HG02678 (cell line): ENCODE results near the gene THRAP3.
"Not testable (repeated sequence)": the region's sequence is repeated elsewhere in the genome, so short reads cannot be mapped to it uniquely, and the experiment has no call there.

ENCODE experiments used
- ATAC-seq: cut with Tn5 transposase; IDR thresholded peaks from one replicate; pipeline ENCODE4 v1.9.1; 2021; ENCODE audit warnings: mild to moderate bottlenecking, moderate library complexity; ENCODE audit not compliant: unreplicated experiment

Gene THRAP3

GRCh38 chr1:36206323-36206858 lies 17.9 kb upstream of the THRAP3 start:
- no peak for ATAC-seq

GRCh38 chr1:36207339-36207738 lies 16.9 kb upstream of the THRAP3 start:
- no peak for ATAC-seq

GRCh38 chr1:36208978-36209703 lies 15.1 kb upstream of the THRAP3 start:
- no peak for ATAC-seq

- ATAC-seq, result no peak
Measured at GRCh38 chr1:36211307-36211706, 12.9 kb upstream of the THRAP3 start.

- no peak for ATAC-seq
Measured at GRCh38 chr1:36211841-36212240, 12.4 kb upstream of the THRAP3 start.

GRCh38 chr1:36212782-36213181 lies 11.5 kb upstream of the THRAP3 start:
- ATAC-seq, result no peak

- no peak for ATAC-seq
Measured at GRCh38 chr1:36217670-36218069, 6.6 kb upstream of the THRAP3 start.

- ATAC-seq, result not testable (repeated sequence)
Measured at GRCh38 chr1:36221901-36222300, 2.3 kb upstream of the THRAP3 start.

GRCh38 chr1:36222481-36223380 lies 1.5 kb upstream of the THRAP3 start:
- no peak for ATAC-seq

GRCh38 chr1:36223381-36223995 lies 755 bp upstream of the THRAP3 start:
- peak; percentile 6 for ATAC-seq

- ATAC-seq, result peak; percentile 47
Measured at GRCh38 chr1:36224537-36225282, 467 bp downstream of the THRAP3 start.

- no peak for ATAC-seq
Measured at GRCh38 chr1:36225283-36225899, 1.1 kb downstream of the THRAP3 start.

- not testable (repeated sequence) for ATAC-seq
Measured at GRCh38 chr1:36230279-36230678, 6.0 kb downstream of the THRAP3 start.

- ATAC-seq, result no peak
Measured at GRCh38 chr1:36231191-36231590, 6.9 kb downstream of the THRAP3 start.

GRCh38 chr1:36232212-36233095 lies 8.2 kb downstream of the THRAP3 start:
- no peak for ATAC-seq

- no peak for ATAC-seq
Measured at GRCh38 chr1:36236302-36236701, 12.1 kb downstream of the THRAP3 start.

GRCh38 chr1:36238433-36238832 lies 14.2 kb downstream of the THRAP3 start:
- no peak for ATAC-seq

- ATAC-seq, result no peak
Measured at GRCh38 chr1:36239941-36240637, 15.8 kb downstream of the THRAP3 start.

- ATAC-seq, result no peak
Measured at GRCh38 chr1:36247538-36247937, 23.3 kb downstream of the THRAP3 start.
